GM12878 (cell line): Measurements from ENCODE around the gene COPZ1. TPM values are rescaled to one million over a fixed set of nuclear protein-coding genes. Genes with fewer than 3 reads are reported as not detected.
A peak's percentile ranks its signal among the peaks of the same experiment; 100 is the strongest.

Experiments used
- CBX3 ChIP-seq: fragments of 200-600 bp; sonication (generic); IDR thresholded peaks from 2 replicates; pipeline ENCODE4 v1.6.1; 2016; ENCODE audit warnings: low read depth, borderline replicate concordance
- CEBPB ChIP-seq, 2 experiments: fragments of 150-350 bp in 1 of 2; IDR thresholded peaks; 2 replicates each; pipeline ENCODE4 v1.6.1; 2012 to 2014; ENCODE audit warnings: low read depth in 2 of 2, low read length in 2 of 2, borderline replicate concordance in 1 of 2, inconsistent platforms in 1 of 2
- CUX1 ChIP-seq: IDR thresholded peaks from 2 replicates; pipeline ENCODE4 v1.6.1; 2012; ENCODE audit warnings: improper control_type of control experiment, low read depth, low read length; ENCODE audit not compliant: insufficient replicate concordance
- E2F8 ChIP-seq: fragments of 450-650 bp; IDR thresholded peaks from 2 replicates; pipeline ENCODE4 v1.6.1; 2018; ENCODE audit warnings: mild to moderate bottlenecking, low read depth, moderate library complexity; ENCODE audit not compliant: partially characterized antibody
- GATAD2B ChIP-seq: fragments of 450-650 bp; conservative IDR thresholded peaks from 2 replicates; pipeline ENCODE4 v1.6.1; 2017; ENCODE audit warnings: low read depth, mild to moderate bottlenecking, moderate library complexity
- IKZF2 ChIP-seq, 2 experiments: fragments of 450-650 bp; IDR thresholded peaks; 2 replicates each; pipeline ENCODE4 v1.6.1; 2017; ENCODE audit warnings: mild to moderate bottlenecking in 2 of 2, moderate library complexity in 2 of 2
- IRF3 ChIP-seq: fragments of 450-650 bp; IDR thresholded peaks from 2 replicates; pipeline ENCODE4 v1.6.1; 2014; ENCODE audit warnings: mild to moderate bottlenecking
- IRF4 ChIP-seq: IDR thresholded peaks from 2 replicates; pipeline ENCODE4 v1.6.1; 2011; ENCODE audit warnings: low read depth, low read length
- PML ChIP-seq: IDR thresholded peaks from 2 replicates; pipeline ENCODE4 v1.6.1; 2012; ENCODE audit warnings: low read length, inconsistent platforms
- POLR2A ChIP-seq: IDR thresholded peaks from 2 replicates; pipeline ENCODE4 v1.6.1; 2011; ENCODE audit warnings: low read depth, mild to moderate bottlenecking, low read length
- RELB ChIP-seq: fragments of 450-650 bp; IDR thresholded peaks from 2 replicates; pipeline ENCODE4 v1.6.1; 2017; ENCODE audit warnings: low read depth, mild to moderate bottlenecking, moderate library complexity
- SMAD1 ChIP-seq: fragments of 450-650 bp; IDR thresholded peaks from 2 replicates; pipeline ENCODE4 v1.6.1; 2018; ENCODE audit warnings: mild to moderate bottlenecking, low read depth; ENCODE audit not compliant: partially characterized antibody
- TCF12 ChIP-seq: IDR thresholded peaks from 2 replicates; pipeline ENCODE4 v1.6.1; 2011; ENCODE audit warnings: low read depth, mild to moderate bottlenecking, low read length
- ZBTB11 ChIP-seq: fragments of 450-650 bp; formaldehyde crosslinking; IDR thresholded peaks from 2 replicates; pipeline ENCODE4 v1.5.0; 2022; ENCODE audit warnings: mild to moderate bottlenecking, missing genetic modification characterization
- polyA plus RNA-seq, 11 experiments: library from polyadenylated mRNA; depleted of rRNA in 4 of 11; unstranded in 6 of 11; stranded (reverse) in 5 of 11; fragments of >200 nt; fragmentation: Nextera tagmentation in 4 of 11; fragmentation: Illumina TruSeq in 1 of 11; extraction: Ambion mirVana in 4 of 11; extraction: Trizol in 1 of 11; gene quantifications; 1 replicate in 1 of 11; 2 replicates in 10 of 11; pipeline versions ENCODE4 v1.2.1 to v1.2.3, GENCODE V29; 2011 to 2016; ENCODE audit warnings: inconsistent platforms in 2 of 11, missing spikeins in 2 of 11, low read depth in 1 of 11
- total RNA-seq, 4 experiments: library from RNA; depleted of rRNA in 3 of 4; stranded (reverse); fragments of >200 nt in 3 of 4; fragmentation: Illumina TruSeq in 1 of 4; extraction: Trizol in 1 of 4; gene quantifications; 2 replicates each; pipeline versions ENCODE4 v1.2.1 to v1.2.3, GENCODE V29; 2013 to 2021

COPZ1 gene
- total and polyA plus RNA-seq, 10 of the 15 experiments (the other 5 are each of a cell fraction or from before 2014, with no cell fraction given), result 112 to 378 (median 184) TPM

GRCh38 chr12:54280468-54281260, 44.3 kb upstream of the COPZ1 start, which contains the start of gene HNRNPA1 (continued):
- TF ChIP-seq E2F8 (peak; percentile 19), TCF12 (peak; percentile 85; the same call in 1 of the 2 replicates), ZBTB11 (CRISPR knock-in tag) (no peak), SMAD1 (peak; percentile 95), GATAD2B (no peak; the same call in 1 of the 2 replicates), IKZF2 (IDR thresholded peaks at IDR 0.05) (no peak), CEBPB (IDR thresholded peaks at IDR 0.05; ENCODE audit: borderline replicate concordance in 1 of 2, low read depth in 2 of 2, low read length in 2 of 2) (no peak), IRF3 (peak; percentile 94), CBX3 (no peak), POLR2A (peak; percentile 97), CUX1 (no peak), IRF4 (0 out of 2 replicates have a peak, but pooled peaks have one; percentile 32), RELB (peak; percentile 80), PML (peak; percentile 99)
